ENCODE results near the gene NOP14.

- TF ChIP-seq ATF2 (IDR thresholded peaks at IDR 0.05; ENCODE audit: low read length) (no peak), NANOG (IDR thresholded peaks at IDR 0.05; ENCODE audit: insufficient read depth, low read depth, low read length, poor library complexity, severe bottlenecking) (no peak)
- TF ChIP-seq, protein P1, sequence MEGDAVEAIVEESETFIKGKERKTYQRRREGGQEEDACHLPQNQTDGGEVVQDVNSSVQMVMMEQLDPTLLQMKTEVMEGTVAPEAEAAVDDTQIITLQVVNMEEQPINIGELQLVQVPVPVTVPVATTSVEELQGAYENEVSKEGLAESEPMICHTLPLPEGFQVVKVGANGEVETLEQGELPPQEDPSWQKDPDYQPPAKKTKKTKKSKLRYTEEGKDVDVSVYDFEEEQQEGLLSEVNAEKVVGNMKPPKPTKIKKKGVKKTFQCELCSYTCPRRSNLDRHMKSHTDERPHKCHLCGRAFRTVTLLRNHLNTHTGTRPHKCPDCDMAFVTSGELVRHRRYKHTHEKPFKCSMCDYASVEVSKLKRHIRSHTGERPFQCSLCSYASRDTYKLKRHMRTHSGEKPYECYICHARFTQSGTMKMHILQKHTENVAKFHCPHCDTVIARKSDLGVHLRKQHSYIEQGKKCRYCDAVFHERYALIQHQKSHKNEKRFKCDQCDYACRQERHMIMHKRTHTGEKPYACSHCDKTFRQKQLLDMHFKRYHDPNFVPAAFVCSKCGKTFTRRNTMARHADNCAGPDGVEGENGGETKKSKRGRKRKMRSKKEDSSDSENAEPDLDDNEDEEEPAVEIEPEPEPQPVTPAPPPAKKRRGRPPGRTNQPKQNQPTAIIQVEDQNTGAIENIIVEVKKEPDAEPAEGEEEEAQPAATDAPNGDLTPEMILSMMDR (IDR thresholded peaks at IDR 0.05; ENCODE audit: control extremely low read depth in 1 of 3, insufficient read depth in 1 of 3, low read depth in 1 of 3, low read length in 3 of 3), result no peak
Measured at GRCh38 chr4:2939383-2940243, 23.6 kb downstream of the NOP14 start.
